SK-N-SH (cell line): ENCODE data around the gene BRICD5.

Source experiments
- CTCF ChIP-seq: fragments of 200-600 bp; sonication (generic); IDR thresholded peaks from 2 replicates; pipeline ENCODE4 v1.6.1; 2017; ENCODE audit warnings: antibody characterized with exemption, mild to moderate bottlenecking, moderate library complexity
- EP300 ChIP-seq, 2 experiments: IDR thresholded peaks; 2 replicates each; pipeline versions ENCODE4 v1.4.0 to v1.6.1; 2012; ENCODE audit warnings: borderline replicate concordance in 1 of 2, low read depth in 1 of 2, low read length in 1 of 2
- EZH2phosphoT487 ChIP-seq: fragments of 200-600 bp; sonication (generic); IDR thresholded peaks from 2 replicates; pipeline ENCODE4 v1.6.1; 2017; ENCODE audit warnings: low read depth, mixed run types, mild to moderate bottlenecking, antibody characterized with exemption, moderate library complexity, borderline replicate concordance
- GABPA ChIP-seq: IDR thresholded peaks from 2 replicates; pipeline ENCODE4 v1.4.0; 2012; ENCODE audit warnings: low read depth, mild to moderate bottlenecking
- MAX ChIP-seq: IDR thresholded peaks from 2 replicates; pipeline ENCODE4 v1.4.0; 2012; ENCODE audit warnings: low read depth
- MEF2A ChIP-seq: IDR thresholded peaks from 2 replicates; pipeline ENCODE4 v1.4.0; 2012; ENCODE audit warnings: low read depth, borderline replicate concordance
- RFX5 ChIP-seq: IDR thresholded peaks from 2 replicates; pipeline ENCODE4 v1.6.1; 2012; ENCODE audit warnings: mild to moderate bottlenecking, improper control_type of control experiment, low read length
- TAF1 ChIP-seq: IDR thresholded peaks from 2 replicates; pipeline ENCODE4 v1.6.1; 2012; ENCODE audit warnings: low read depth, mild to moderate bottlenecking, low read length, moderate library complexity, borderline replicate concordance

GRCh38 chr16:2216330-2216729 lies 5.7 kb upstream of the BRICD5 start:
- TF ChIP-seq MAX = no peak
- no peak for TF ChIP-seq CTCF
- no peak for TF ChIP-seq GABPA
- TF ChIP-seq MEF2A = no peak
- no peak for TF ChIP-seq TAF1
- no peak for TF ChIP-seq EZH2phosphoT487
- TF ChIP-seq RFX5 = no peak
- no peak for TF ChIP-seq EP300 (IDR thresholded peaks at IDR 0.05; ENCODE audit: borderline replicate concordance in 1 of 2, low read depth in 1 of 2, low read length in 1 of 2)
